ENCODE data around the gene MAN2A2.

Gene MAN2A2

GRCh38 chr15:90883976-90884718, 19.0 kb upstream of the MAN2A2 start, which contains the start of gene FES:
Gene FES (plus strand): TSS chr15:90884504. CDS start chr15:90885046, 542 bp downstream.
- Histone ChIP-seq H2BK12ac (ENCODE audit: low read length in 2 of 2) (peak within 1 kb of the TSS in 1 of 2 experiments; percentile 86), H2BK120ac (ENCODE audit: low read depth, low read length) (peak within 1 kb of the TSS; percentile 99), H2AFZ (ENCODE audit: low read depth, low read length) (peak within 1 kb of the TSS; percentile 57), H3K23ac (ENCODE audit: low read length in 2 of 2) (no peak within 1 kb of the TSS), H3K27ac (ENCODE audit: low read length, poor library complexity, severe bottlenecking) (peak within 1 kb of the TSS; percentile 12), H3K9me3 (ENCODE audit: control insufficient read depth, low read length) (no peaks in the 10 kb centered on the region), H3K36me3 (ENCODE audit: control insufficient read depth in 1 of 2, insufficient read depth in 2 of 2, low read depth in 1 of 2, low read length in 2 of 2) (peaks cover 46 to 54% of the 10 kb centered on the region in 2 experiments), H4K8ac (ENCODE audit: low read length) (peak within 1 kb of the TSS; percentile 98), H3K27me3 (ENCODE audit: control insufficient read depth in 1 of 2, insufficient read depth in 1 of 2, low read length in 2 of 2) (no peaks in the 10 kb centered on the region), H2BK5ac (ENCODE audit: low read depth, low read length, poor library complexity, severe bottlenecking) (no peak within 1 kb of the TSS), H3K9ac (ENCODE audit: low read length) (peak within 1 kb of the TSS; percentile 93), H3K14ac (ENCODE audit: low read length in 2 of 2) (peak within 1 kb of the TSS in 1 of 2 experiments; percentile 97), H3K18ac (ENCODE audit: low read depth in 1 of 2, low read length in 2 of 2) (peak within 1 kb of the TSS; percentile 85 to 92), H2BK15ac (ENCODE audit: low read depth, poor library complexity, severe bottlenecking) (peak within 1 kb of the TSS; percentile 96), H2AK5ac (ENCODE audit: low read length, severe bottlenecking) (peak within 1 kb of the TSS; percentile 0), H3K4ac (ENCODE audit: low read depth in 1 of 2, low read length in 2 of 2) (peak within 1 kb of the TSS; percentile 88 to 92), H4K91ac (ENCODE audit: low read length) (peak within 1 kb of the TSS; percentile 92), H3K4me3 (ENCODE audit: insufficient read depth in 1 of 2, low read depth in 1 of 2, low read length in 2 of 2) (peak within 1 kb of the TSS; percentile 55 to 78), H3K79me1 (replicated peaks; ENCODE audit: low read length, poor library complexity, severe bottlenecking) (peaks cover 15% of the 10 kb centered on the region), H3K4me1 (ENCODE audit: control insufficient read depth, insufficient read depth, low read depth, low read length) (peaks cover 24% of the 10 kb centered on the region), H3K4me2 (ENCODE audit: low read length, poor library complexity, severe bottlenecking) (peak within 1 kb of the TSS; percentile 76)
- whole genome bisulfite sequencing: 9% methylated on average over 57 of the region's 58 CpGs
- DNase-seq: peak; percentile 56

- Histone ChIP-seq H2AFZ (ENCODE audit: low read depth, low read length) (peak overlapping the region; percentile 33), H3K4me3 (ENCODE audit: insufficient read depth in 1 of 2, low read depth in 1 of 2, low read length in 2 of 2) (peak overlapping the region; percentile 55 to 78), H3K4ac (ENCODE audit: low read depth in 1 of 2, low read length in 2 of 2) (peak overlapping the region; percentile 45 to 88), H2AK5ac (ENCODE audit: low read length, severe bottlenecking) (peak overlapping the region; percentile 0), H2BK120ac (ENCODE audit: low read depth, low read length) (peak overlapping the region; percentile 99), H4K91ac (ENCODE audit: low read length) (peak overlapping the region; percentile 92), H3K9me3 (ENCODE audit: control insufficient read depth, low read length) (no peaks in the 10 kb centered on the region), H3K9ac (ENCODE audit: low read length) (peak overlapping the region; percentile 93), H2BK5ac (ENCODE audit: low read depth, low read length, poor library complexity, severe bottlenecking) (no peak overlapping the region), H3K36me3 (ENCODE audit: control insufficient read depth in 1 of 2, insufficient read depth in 2 of 2, low read depth in 1 of 2, low read length in 2 of 2) (peaks cover 45 to 53% of the 10 kb centered on the region in 2 experiments), H3K18ac (ENCODE audit: low read depth in 1 of 2, low read length in 2 of 2) (peak overlapping the region; percentile 77 to 92), H2BK12ac (ENCODE audit: low read length in 2 of 2) (peak overlapping the region in 1 of 2 experiments; percentile 86), H2BK15ac (ENCODE audit: low read depth, poor library complexity, severe bottlenecking) (peak overlapping the region; percentile 96), H3K14ac (ENCODE audit: low read length in 2 of 2) (peak overlapping the region in 1 of 2 experiments; percentile 97), H3K79me1 (replicated peaks; ENCODE audit: low read length, poor library complexity, severe bottlenecking) (peaks cover 14% of the 10 kb centered on the region), H4K8ac (ENCODE audit: low read length) (peak overlapping the region; percentile 77), H3K27me3 (ENCODE audit: control insufficient read depth in 1 of 2, insufficient read depth in 1 of 2, low read length in 2 of 2) (no peaks in the 10 kb centered on the region), H3K4me1 (ENCODE audit: control insufficient read depth, insufficient read depth, low read depth, low read length) (peaks cover 30% of the 10 kb centered on the region), H3K27ac (ENCODE audit: low read length, poor library complexity, severe bottlenecking) (no peak overlapping the region), H3K23ac (ENCODE audit: low read length in 2 of 2) (no peak overlapping the region), H3K4me2 (ENCODE audit: low read length, poor library complexity, severe bottlenecking) (peak overlapping the region; percentile 76)
- WGBS: 71% methylated on average over 15 of the region's 16 CpGs
- DNase-seq: peak; percentile 10
These were observed 18.2 kb upstream of the MAN2A2 start for GRCh38 chr15:90884719-90885431.

- H2BK120ac ChIP-seq (ENCODE audit: low read depth, low read length): no peak overlapping the region
- no peaks in the 10 kb centered on the region for H3K27me3 ChIP-seq (ENCODE audit: control insufficient read depth in 1 of 2, insufficient read depth in 1 of 2, low read length in 2 of 2)
- H3K14ac ChIP-seq (ENCODE audit: low read length in 2 of 2): no peak overlapping the region
- no peak overlapping the region for H3K4me2 ChIP-seq (ENCODE audit: low read length, poor library complexity, severe bottlenecking)
- H2BK5ac ChIP-seq (ENCODE audit: low read depth, low read length, poor library complexity, severe bottlenecking): no peak overlapping the region
- peak overlapping the region in 1 of 2 experiments; percentile 78 for H3K4me3 ChIP-seq (ENCODE audit: insufficient read depth in 1 of 2, low read depth in 1 of 2, low read length in 2 of 2)
- peak overlapping the region; percentile 82 for H4K8ac ChIP-seq (ENCODE audit: low read length)
- H3K18ac ChIP-seq (ENCODE audit: low read depth in 1 of 2, low read length in 2 of 2): peak overlapping the region; percentile 56 to 77
- H2BK12ac ChIP-seq (ENCODE audit: low read length in 2 of 2): peak overlapping the region in 1 of 2 experiments; percentile 86
- H3K4me1 ChIP-seq (ENCODE audit: control insufficient read depth, insufficient read depth, low read depth, low read length): peaks cover 33% of the 10 kb centered on the region
- H3K23ac ChIP-seq (ENCODE audit: low read length in 2 of 2): no peak overlapping the region
- H3K27ac ChIP-seq (ENCODE audit: low read length, poor library complexity, severe bottlenecking): no peak overlapping the region
- H3K9ac ChIP-seq (ENCODE audit: low read length): peak overlapping the region; percentile 93
- no peak overlapping the region for H2AFZ ChIP-seq (ENCODE audit: low read depth, low read length)
- peaks cover 11% of the 10 kb centered on the region for H3K79me1 ChIP-seq (replicated peaks; ENCODE audit: low read length, poor library complexity, severe bottlenecking)
- DNase-seq: peak; percentile 64
- WGBS: 70% methylated on average over 20 of the region's 23 CpGs
- peak overlapping the region; percentile 2 to 60 for H3K4ac ChIP-seq (ENCODE audit: low read depth in 1 of 2, low read length in 2 of 2)
- H4K91ac ChIP-seq (ENCODE audit: low read length): peak overlapping the region; percentile 75
- H2BK15ac ChIP-seq (ENCODE audit: low read depth, poor library complexity, severe bottlenecking): peak overlapping the region; percentile 17
- H3K9me3 ChIP-seq (ENCODE audit: control insufficient read depth, low read length): no peaks in the 10 kb centered on the region
- H3K36me3 ChIP-seq (ENCODE audit: control insufficient read depth in 1 of 2, insufficient read depth in 2 of 2, low read depth in 1 of 2, low read length in 2 of 2): peaks cover 45 to 48% of the 10 kb centered on the region in 2 experiments
- H2AK5ac ChIP-seq (ENCODE audit: low read length, severe bottlenecking): peak overlapping the region; percentile 33
These were observed 17.4 kb upstream of the MAN2A2 start for GRCh38 chr15:90885432-90886290.

Measured in mesenchymal stem cell (in vitro differentiated cells and primary cell).